ENCODE results near the gene ISLR.

ISLR gene

DNA sequence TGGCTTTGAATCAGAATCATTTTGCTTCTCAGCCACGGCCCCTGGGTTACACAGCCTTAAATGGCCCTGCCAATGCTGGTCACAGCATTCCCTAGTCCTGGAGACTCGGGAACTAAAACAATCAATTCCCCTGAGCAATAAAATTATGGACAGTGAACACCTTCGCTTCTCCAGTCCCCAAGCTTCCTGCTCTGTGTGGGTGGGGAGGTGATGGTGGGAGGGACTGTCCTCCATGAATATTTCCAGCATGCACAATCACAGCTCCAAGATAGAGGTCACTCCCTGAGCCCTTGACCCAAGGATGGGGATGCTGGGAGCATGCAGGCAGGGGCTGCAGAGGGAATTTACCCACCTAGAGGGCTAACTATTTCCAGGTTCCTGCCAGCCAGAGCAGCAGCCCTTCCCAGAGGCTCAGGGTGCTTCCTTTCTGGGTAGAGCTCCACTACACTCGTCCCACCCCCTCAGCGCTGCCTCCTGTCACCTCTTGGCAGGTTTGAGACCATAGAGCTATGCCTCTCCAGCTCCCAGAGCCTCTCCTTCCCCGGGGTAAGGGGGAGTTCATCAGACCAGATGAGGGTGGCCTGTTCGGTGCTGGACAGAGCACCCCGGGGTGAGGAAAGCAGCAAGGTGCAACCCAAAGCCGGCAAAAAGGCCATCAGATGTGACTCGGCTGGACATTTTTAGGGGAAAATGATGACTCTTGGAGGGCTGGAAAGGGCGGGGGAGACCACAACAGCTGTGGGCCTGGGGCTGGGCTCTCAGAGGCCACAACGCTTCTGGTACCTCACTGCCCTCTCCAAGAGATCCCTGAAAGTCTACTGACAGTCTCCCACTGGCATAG, 48.1 kb downstream of the ISLR start:
- Histone ChIP-seq H3K27me3 (ENCODE audit: insufficient read depth, low read depth) (peaks cover 80% of the 10 kb centered on the region), H3K4me1 (ENCODE audit: low read depth, poor library complexity, severe bottlenecking) (no peaks in the 10 kb centered on the region)

DNA sequence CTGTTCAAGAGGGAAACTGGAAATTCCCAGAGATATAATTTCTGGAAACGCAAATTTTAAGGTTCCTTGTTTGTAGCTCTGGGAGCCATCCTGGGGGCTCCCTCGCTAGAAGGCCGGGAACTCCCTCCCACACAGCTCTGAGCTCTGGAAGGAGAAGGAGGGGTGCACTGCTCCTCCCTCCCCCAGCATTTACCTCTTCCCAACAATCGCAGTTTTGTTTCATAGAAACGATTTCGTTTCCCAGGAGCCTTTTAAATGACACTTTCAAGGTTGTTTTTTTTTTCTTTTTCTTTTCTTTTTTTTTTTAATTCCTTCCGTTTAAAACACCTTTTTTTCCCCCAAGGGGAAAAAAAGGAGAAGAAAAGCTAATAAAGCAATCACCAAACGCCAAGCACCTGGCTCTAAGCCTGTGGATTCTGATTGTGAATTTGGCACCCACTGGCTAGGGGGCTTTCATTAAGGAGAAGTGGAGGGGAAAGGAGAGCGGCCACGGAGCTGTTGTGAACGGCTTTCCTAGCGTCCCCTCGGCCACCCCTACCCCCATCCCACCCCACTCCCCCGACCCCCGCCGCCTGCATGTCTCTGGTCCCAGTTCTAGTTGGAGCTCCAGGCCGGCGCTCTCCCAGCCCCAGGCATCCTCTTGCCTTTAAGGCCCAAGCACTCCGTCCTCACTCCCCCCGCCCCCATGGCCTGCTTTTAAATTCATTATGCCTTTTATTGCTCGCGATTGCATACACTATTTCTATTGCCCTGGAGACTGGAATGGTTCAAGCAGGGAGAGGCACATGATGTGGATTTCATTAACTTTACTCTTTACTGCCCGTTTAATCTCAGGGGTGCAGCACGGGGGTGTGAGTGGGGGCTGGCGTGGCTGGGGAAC, 49.0 kb downstream of the ISLR start:
- Histone ChIP-seq H3K79me2 (ENCODE audit: insufficient read depth, low read depth) (no peaks in the 10 kb centered on the region), H3K4me3 (IDR thresholded peaks at IDR 0.05; ENCODE audit: insufficient read depth, low read depth, low read length) (no peak overlapping the region), H3K27ac (no peak overlapping the region), H3K4me2 (no peak overlapping the region), H3K9ac (no peak overlapping the region), H3K36me3 (ENCODE audit: insufficient read depth) (no peaks in the 10 kb centered on the region), H2AFZ (ENCODE audit: low read depth) (no peak overlapping the region), H4K20me1 (ENCODE audit: insufficient read depth) (no peaks in the 10 kb centered on the region), H3K4me1 (ENCODE audit: low read depth, poor library complexity, severe bottlenecking) (no peaks in the 10 kb centered on the region), H3K27me3 (ENCODE audit: insufficient read depth, low read depth) (peaks cover 88% of the 10 kb centered on the region)
- TF ChIP-seq CTCF (conservative IDR thresholded peaks at IDR 0.05; ENCODE audit: low read depth, low read length) = no peak

More for the DNA sequence above, 48.1 kb downstream of the ISLR start:
- Histone ChIP-seq H3K79me2 (ENCODE audit: insufficient read depth, low read depth) (no peaks in the 10 kb centered on the region), H3K36me3 (ENCODE audit: insufficient read depth) (no peaks in the 10 kb centered on the region), H4K20me1 (ENCODE audit: insufficient read depth) (no peaks in the 10 kb centered on the region), H3K4me2 (no peak overlapping the region), H3K27ac (no peak overlapping the region), H3K4me3 (IDR thresholded peaks at IDR 0.05; ENCODE audit: insufficient read depth, low read depth, low read length) (no peak overlapping the region), H2AFZ (ENCODE audit: low read depth) (no peak overlapping the region), H3K9ac (no peak overlapping the region)
- TF ChIP-seq CTCF (conservative IDR thresholded peaks at IDR 0.05; ENCODE audit: low read depth, low read length) = no peak

GRCh38 chr15:74225928-74226327, 52.4 kb downstream of the ISLR start:
- Histone ChIP-seq H2AFZ (ENCODE audit: low read depth) (no peak overlapping the region), H4K20me1 (ENCODE audit: insufficient read depth) (no peaks in the 10 kb centered on the region), H3K36me3 (ENCODE audit: insufficient read depth) (no peaks in the 10 kb centered on the region), H3K4me1 (ENCODE audit: low read depth, poor library complexity, severe bottlenecking) (no peaks in the 10 kb centered on the region), H3K4me3 (IDR thresholded peaks at IDR 0.05; ENCODE audit: insufficient read depth, low read depth, low read length) (no peak overlapping the region), H3K9ac (no peak overlapping the region), H3K27me3 (ENCODE audit: insufficient read depth, low read depth) (peaks cover 83% of the 10 kb centered on the region), H3K27ac (no peak overlapping the region), H3K4me2 (no peak overlapping the region), H3K79me2 (ENCODE audit: insufficient read depth, low read depth) (no peaks in the 10 kb centered on the region)
- TF ChIP-seq CTCF (conservative IDR thresholded peaks at IDR 0.05; ENCODE audit: low read depth, low read length) = no peak
